Measurements from ENCODE around the gene DENND2A. TPM values are rescaled to one million over a fixed set of nuclear protein-coding genes. Genes with fewer than 3 reads are reported as not detected.
A peak's percentile ranks its signal among the peaks of the same experiment; 100 is the strongest.

Gene DENND2A
- total RNA-seq, 1 experiment from 2014 or later: 10.0 TPM

- no peak for TF ChIP-seq E2F5 (CRISPR knock-in tag; IDR thresholded peaks at IDR 0.05)
Measured at GRCh38 chr7:140609646-140610045, 31.0 kb downstream of the DENND2A start (continued).

- no peak overlapping the region for H3K27ac Mint-ChIP-seq
- DNase-seq (ENCODE audit: low spot score) (no peak), ATAC-seq (no peak)
- H3K27me3 Mint-ChIP-seq (ENCODE audit: low read depth): no peaks in the 10 kb centered on the region; the same call in 1 of the 2 replicates
- H3K4me3 Mint-ChIP-seq: no peak overlapping the region
- H3K36me3 Mint-ChIP-seq: no peaks in the 10 kb centered on the region
- POLR2A ChIA-PET: interaction anchor here (0.6 kb wide), 1 partner anchor 127 kb away, joined by 4 read pairs; no protein-coding TSS in a partner anchor
- peaks cover 10% of the 10 kb centered on the region for H3K4me1 Mint-ChIP-seq
- TF ChIP-seq FOXK1 (CRISPR knock-in tag; IDR thresholded peaks at IDR 0.05) (no peak), ZNF232 (CRISPR knock-in tag; IDR thresholded peaks at IDR 0.05) (no peak), E2F5 (CRISPR knock-in tag; IDR thresholded peaks at IDR 0.05) (no peak), ERG (CRISPR knock-in tag; IDR thresholded peaks at IDR 0.05) (no peak), EMX1 (CRISPR knock-in tag; IDR thresholded peaks at IDR 0.05) (no peak), AR (CRISPR knock-in tag; IDR thresholded peaks at IDR 0.05) (no peak), FOXP1 (CRISPR knock-in tag; IDR thresholded peaks at IDR 0.05; ENCODE audit: borderline replicate concordance) (no peak), CBFB (CRISPR knock-in tag; IDR thresholded peaks at IDR 0.05; ENCODE audit: low read depth) (no peak), HMGXB4 (CRISPR knock-in tag; IDR thresholded peaks at IDR 0.05) (no peak), ELF4 (CRISPR knock-in tag; IDR thresholded peaks at IDR 0.05; ENCODE audit: low read depth) (no peak), ATF1 (CRISPR knock-in tag; IDR thresholded peaks at IDR 0.05) (no peak), ZNF263 (CRISPR knock-in tag; IDR thresholded peaks at IDR 0.05; ENCODE audit: low read depth) (no peak), NFE2L1 (CRISPR knock-in tag; IDR thresholded peaks at IDR 0.05) (no peak), SMAD4 (CRISPR knock-in tag; IDR thresholded peaks at IDR 0.05) (no peak)
- CTCF ChIA-PET: interaction anchor here (1.0 to 1.2 kb wide), 3 partner anchors 38 to 90 kb away, joined by 3 to 4 read pairs (median 3); no protein-coding TSS in a partner anchor
- no peaks in the 10 kb centered on the region for H3K9me3 Mint-ChIP-seq
Measured at GRCh38 chr7:140607441-140607989, 33.1 kb downstream of the DENND2A start.

GRCh38 chr7:140605337-140605736 is 35.3 kb downstream of the DENND2A start:
- no peak for DNase-seq (ENCODE audit: low spot score)
- Mint-ChIP-seq H3K36me3 (peaks cover 3% of the 10 kb centered on the region), H3K4me3 (no peak overlapping the region), H3K9me3 (no peaks in the 10 kb centered on the region), H3K27me3 (ENCODE audit: low read depth) (no peaks in the 10 kb centered on the region; the same call in 1 of the 2 replicates), H3K27ac (peak overlapping the region; percentile 57; the same call in 1 of the 2 replicates), H3K4me1 (peaks cover 10% of the 10 kb centered on the region)
- CTCF ChIA-PET: interaction anchor here (1.0 to 1.8 kb wide), 7 partner anchors 9 to 104 kb away, joined by 3 to 6 read pairs (median 4); no protein-coding TSS in a partner anchor
- peak; percentile 90 for ATAC-seq
- POLR2A ChIA-PET: no interaction called here
- TF ChIP-seq E2F1 (CRISPR knock-in tag; IDR thresholded peaks at IDR 0.05) (no peak), EMX1 (CRISPR knock-in tag; IDR thresholded peaks at IDR 0.05) (no peak), ZNF396 (CRISPR knock-in tag; IDR thresholded peaks at IDR 0.05; ENCODE audit: borderline replicate concordance) (no peak), E2F5 (CRISPR knock-in tag; IDR thresholded peaks at IDR 0.05) (no peak), CTCF (IDR thresholded peaks at IDR 0.05) (no peak), CREM (CRISPR knock-in tag; IDR thresholded peaks at IDR 0.05) (no peak), ZBTB43 (CRISPR knock-in tag; IDR thresholded peaks at IDR 0.05) (no peak), SOX15 (CRISPR knock-in tag; IDR thresholded peaks at IDR 0.05) (no peak)
